H1 (cell line): Measurements from ENCODE around the gene JOSD1. TPM values are rescaled to one million over a fixed set of nuclear protein-coding genes. Genes with fewer than 3 reads are reported as not detected.

Source experiments
- CTCF ChIA-PET: fragments of 300-600 bp; sonication (Branson Sonifier 250); formaldehyde crosslinking; loops from one replicate; lab custom pipeline; 2021; ENCODE audit not compliant: partially characterized antibody; lab: Charles Lee
- POLR2A ChIA-PET: fragments of 300-600 bp; sonication (Branson Sonifier 250); formaldehyde crosslinking; loops from one replicate; lab custom pipeline; 2021; ENCODE audit warnings: inconsistent platforms; ENCODE audit not compliant: partially characterized antibody; lab: Charles Lee
- DNase-seq, 2 experiments: peaks; one replicate each; pipeline versions ENCODE4 v3.0.0 to v3.0.0-alpha.2; 2010 to 2022; ENCODE audit warnings: low spot score in 2 of 2, low read depth in 1 of 2, mixed read lengths in 1 of 2
- FAIRE-seq: peaks from 2 replicates; lab custom pipeline; 2011; peaks lifted over from hg19 to GRCh38; lab: Jason Lieb, UNC
- H2AFZ ChIP-seq: 2 replicates; pipeline ENCODE4 v1.8.1; 2012; ENCODE audit warnings: low read length, inconsistent platforms
- H2AK5ac ChIP-seq: 2 replicates; pipeline ENCODE4 v1.6.1; 2013; ENCODE audit warnings: low read depth, low read length
- H2BK120ac ChIP-seq: replicated peaks from 2 replicates; pipeline ENCODE3; 2013; ENCODE audit warnings: low read depth, low read length, inconsistent platforms
- H2BK12ac ChIP-seq: 2 replicates; pipeline ENCODE4 v1.6.1; 2013; ENCODE audit warnings: low read depth, low read length
- H2BK15ac ChIP-seq: 2 replicates; pipeline ENCODE4 v1.6.1; 2013; ENCODE audit warnings: low read length
- H2BK20ac ChIP-seq: 2 replicates; pipeline ENCODE4 v1.6.1; 2013; ENCODE audit warnings: low read length
- H2BK5ac ChIP-seq: 2 replicates; pipeline ENCODE4 v1.6.1; 2013; ENCODE audit warnings: low read depth, low read length
- H3K14ac ChIP-seq: 2 replicates; pipeline ENCODE4 v1.6.1; 2013; ENCODE audit warnings: inconsistent platforms; ENCODE audit not compliant: insufficient read length
- H3K18ac ChIP-seq: 2 replicates; pipeline ENCODE4 v1.6.1; 2013; ENCODE audit warnings: low read length; ENCODE audit errors: extremely low read depth
- H3K23ac ChIP-seq: 2 replicates; pipeline ENCODE4 v1.6.1; 2013; ENCODE audit warnings: inconsistent platforms; ENCODE audit not compliant: insufficient read length
- H3K23me2 ChIP-seq: 2 replicates; pipeline ENCODE4 v1.6.1; 2013; ENCODE audit warnings: low read depth, low read length
- H3K27ac ChIP-seq: 2 replicates; pipeline ENCODE4 v1.6.1; 2011; ENCODE audit warnings: low read depth, low read length, inconsistent platforms
- H3K27me3 ChIP-seq, 4 experiments: replicated peaks in 1 of 4; 1 replicate in 1 of 4; 2 replicates in 3 of 4; pipeline versions ENCODE4 v1.6.1 to v1.8.1; 2011 to 2013; ENCODE audit warnings: low read length in 3 of 4, mild to moderate bottlenecking in 3 of 4, inconsistent platforms in 2 of 4, mixed read lengths in 2 of 4, moderate library complexity in 1 of 4; ENCODE audit not compliant: control insufficient read depth in 3 of 4, insufficient read depth in 3 of 4; ENCODE audit errors: extremely low read depth in 1 of 4
- H3K36me3 ChIP-seq, 4 experiments: 2 replicates each; pipeline versions ENCODE4 v1.6.1 to v1.8.1; 2011 to 2013; ENCODE audit warnings: mild to moderate bottlenecking in 4 of 4, low read length in 3 of 4, moderate library complexity in 2 of 4, control low read depth in 1 of 4, inconsistent platforms in 1 of 4; ENCODE audit not compliant: insufficient read depth in 4 of 4, control insufficient read depth in 2 of 4
- H3K4ac ChIP-seq: replicated peaks from 2 replicates; pipeline ENCODE3; 2013; ENCODE audit warnings: low read length, low read depth, mixed read lengths, inconsistent platforms; ENCODE audit not compliant: insufficient read length
- H3K4me1 ChIP-seq, 4 experiments: replicated peaks in 1 of 4; 1 replicate in 1 of 4; 2 replicates in 3 of 4; pipeline versions ENCODE4 v1.6.1 to v1.8.1; 2011 to 2013; ENCODE audit warnings: low read length in 3 of 4, inconsistent platforms in 2 of 4, mixed read lengths in 1 of 4; ENCODE audit not compliant: insufficient read depth in 4 of 4, control insufficient read depth in 3 of 4
- H3K4me2 ChIP-seq, 2 experiments: 2 replicates each; pipeline versions ENCODE4 v1.6.1 to v1.8.1; 2011 to 2013; ENCODE audit warnings: low read depth in 2 of 2, low read length in 2 of 2, control low read depth in 1 of 2, inconsistent platforms in 1 of 2, mild to moderate bottlenecking in 1 of 2; ENCODE audit not compliant: insufficient read depth in 1 of 2
- H3K4me3 ChIP-seq, 4 experiments: fragments of 200-600, 300-600 bp in 1 of 4; sonication (generic), shearing (Covaris generic), sonication (Bioruptor Twin) in 1 of 4; 2 replicates each; pipeline versions ENCODE4 v1.5.1 to v1.8.1; 2011 to 2016; ENCODE audit warnings: low read length in 4 of 4, low read depth in 3 of 4, control low read depth in 2 of 4, inconsistent platforms in 2 of 4, mild to moderate bottlenecking in 2 of 4, mixed read lengths in 1 of 4, moderate library complexity in 1 of 4; ENCODE audit not compliant: insufficient read depth in 2 of 4; ENCODE audit errors: extremely low read depth in 1 of 4
- H3K56ac ChIP-seq: replicated peaks from 2 replicates; pipeline ENCODE3; 2013; ENCODE audit warnings: low read depth, mild to moderate bottlenecking, mixed read lengths, low read length, inconsistent platforms; ENCODE audit not compliant: insufficient read length
- H3K79me1 ChIP-seq: 2 replicates; pipeline ENCODE4 v1.6.1; 2013; ENCODE audit warnings: low read depth, low read length, control low read depth
- H3K79me2 ChIP-seq, 2 experiments: 2 replicates each; pipeline versions ENCODE4 v1.6.1 to v1.8.1; 2012 to 2013; ENCODE audit warnings: low read length in 2 of 2, mild to moderate bottlenecking in 2 of 2, inconsistent platforms in 1 of 2; ENCODE audit not compliant: insufficient read depth in 2 of 2, control insufficient read depth in 1 of 2
- H3K9ac ChIP-seq, 4 experiments: replicated peaks in 1 of 4; 1 replicate in 1 of 4; 2 replicates in 3 of 4; pipeline versions ENCODE4 v1.6.1 to v1.8.1; 2011 to 2013; ENCODE audit warnings: low read depth in 3 of 4, low read length in 3 of 4, control low read depth in 2 of 4, mild to moderate bottlenecking in 2 of 4, moderate library complexity in 2 of 4, inconsistent platforms in 1 of 4; ENCODE audit errors: extremely low read depth in 1 of 4
- H3K9me3 ChIP-seq, 2 experiments: 2 replicates each; pipeline versions ENCODE4 v1.6.1 to v1.8.1; 2012 to 2013; ENCODE audit warnings: mild to moderate bottlenecking in 2 of 2, moderate library complexity in 2 of 2, control low read depth in 1 of 2, inconsistent platforms in 1 of 2, low read depth in 1 of 2, low read length in 1 of 2, mixed read lengths in 1 of 2; ENCODE audit not compliant: insufficient read depth in 2 of 2
- H4K20me1 ChIP-seq, 2 experiments: replicated peaks in 1 of 2; 2 replicates each; pipeline versions ENCODE3 to v1.8.1; 2011 to 2013; ENCODE audit warnings: inconsistent platforms in 2 of 2, low read length in 2 of 2, mild to moderate bottlenecking in 1 of 2; ENCODE audit not compliant: insufficient read depth in 2 of 2, control insufficient read depth in 1 of 2
- H4K5ac ChIP-seq: 2 replicates; pipeline ENCODE4 v1.6.1; 2013; ENCODE audit warnings: low read length, low read depth, mixed read lengths, inconsistent platforms; ENCODE audit not compliant: insufficient read length
- H4K8ac ChIP-seq: 2 replicates; pipeline ENCODE4 v1.8.0; 2013; ENCODE audit warnings: mild to moderate bottlenecking, moderate library complexity, low read length, inconsistent platforms; ENCODE audit not compliant: insufficient read depth; ENCODE audit errors: extremely low read depth
- H4K91ac ChIP-seq: replicated peaks from 2 replicates; pipeline ENCODE3; 2013; ENCODE audit warnings: low read length, mixed read lengths, inconsistent platforms; ENCODE audit not compliant: insufficient read length
- CHD1 ChIP-seq: IDR thresholded peaks from 2 replicates; pipeline ENCODE4 v1.6.1; 2012; ENCODE audit warnings: low read depth, low read length, improper control_type of control experiment
- HDAC6 ChIP-seq: IDR thresholded peaks from one replicate; pipeline ENCODE4 v1.7.1; 2012; ENCODE audit warnings: low read depth, mild to moderate bottlenecking, inconsistent platforms, low read length, moderate library complexity
- NANOG ChIP-seq: IDR thresholded peaks from 2 replicates; pipeline ENCODE4 v1.6.1; 2011; ENCODE audit warnings: low read length, low read depth, mild to moderate bottlenecking, inconsistent platforms; ENCODE audit not compliant: insufficient read depth, poor library complexity, severe bottlenecking
- TAF7 ChIP-seq: optimal IDR thresholded peaks from 2 replicates; pipeline ENCODE3; 2011; ENCODE audit warnings: low read depth, mild to moderate bottlenecking, inconsistent platforms, low read length, moderate library complexity, borderline replicate concordance
- TBP ChIP-seq: IDR thresholded peaks from 2 replicates; pipeline ENCODE4 v1.6.1; 2011; ENCODE audit warnings: low read depth, low read length, improper control_type of control experiment
- WGBS, 2 experiments: shearing (Covaris generic) in 1 of 2; methylation state at CpG; one replicate each; pipeline versions ENCODE4 v1.1.6 to v1.1.7; 2013 to 2015; ENCODE audit warnings: low lambda C conversion rate in 2 of 2, mixed read lengths in 2 of 2, inconsistent platforms in 1 of 2, low coverage in 1 of 2, missing lambda C conversion rate in 1 of 2; ENCODE audit not compliant: insufficient replicate concordance in 2 of 2, insufficient coverage in 1 of 2, insufficient read length in 1 of 2; ENCODE audit errors: extremely low coverage in 1 of 2, missing lambda C conversion rate in 1 of 2; 5-methylcytosine and 5-hydroxymethylcytosine counted together
- polyA plus RNA-seq, 7 experiments: library from polyadenylated mRNA; depleted of rRNA in 3 of 7; stranded (reverse) in 5 of 7; unstranded in 2 of 7; fragments of >200 nt in 5 of 7; fragments of 200-250 nt in 2 of 7; gene quantifications; 1 replicate in 5 of 7; 2 replicates in 1 of 7; 4 replicates in 1 of 7; pipeline versions ENCODE4 v1.2.1 to v1.2.3, GENCODE V29; 2011 to 2013; ENCODE audit warnings: missing spikeins in 2 of 7, mixed read lengths in 2 of 7
- total RNA-seq: library from RNA; stranded (reverse); fragmentation: NEBNext Ultra II Directional; extraction: Animal tissue kit (Norgen Biotek cat#: 25700); gene quantifications from 2 replicates; pipeline ENCODE4 v1.2.1, GENCODE V29; 2021

JOSD1 gene
- total and polyA plus RNA-seq, 2 of the 8 experiments (the other 6 are each of a cell fraction or from before 2014, with no cell fraction given): 18.4 to 20.2 TPM

- Histone ChIP-seq H3K4me3 (no peak overlapping the region), H4K20me1 (peaks cover 23 to 31% of the 10 kb centered on the region in 2 experiments), H2BK12ac (no peak overlapping the region), H3K79me1 (peaks cover 18% of the 10 kb centered on the region), H4K5ac (no peak overlapping the region), H3K23ac (no peak overlapping the region), H3K18ac (no peak overlapping the region), H2BK15ac (no peak overlapping the region), H2BK5ac (no peak overlapping the region), H3K9me3 (no peaks in the 10 kb centered on the region), H3K23me2 (peaks cover 3% of the 10 kb centered on the region; the same call in 1 of the 2 replicates), H2AK5ac (no peak overlapping the region), H3K14ac (no peak overlapping the region), H2AFZ (no peak overlapping the region), H3K79me2 (peaks cover 29 to 92% of the 10 kb centered on the region in 2 experiments), H3K4me2 (no peak overlapping the region), H2BK20ac (no peak overlapping the region), H3K9ac (no peak overlapping the region), H3K4me1 (peaks cover 8 to 15% (median 12%) of the 10 kb centered on the region in 4 experiments), H3K56ac (no peak overlapping the region), H3K27me3 (no peaks in the 10 kb centered on the region), H4K91ac (no peak overlapping the region), H3K4ac (no peak overlapping the region), H3K27ac (no peak overlapping the region), H4K8ac (no peak overlapping the region), H2BK120ac (no peak overlapping the region), H3K36me3 (peaks cover 0 to 21% (median 6%) of the 10 kb centered on the region in 4 experiments; a peak in 6 of 8 replicates)
- WGBS, 2 experiments: 93% methylated on average over 3 of the region's 3 CpGs; no CpG with 5 or more reads in 1 of the 2 experiments
- ChIA-PET CTCF (interaction anchor here (1.3 kb wide), 1 partner anchor 8 kb away, joined by 5 read pairs; no protein-coding TSS in a partner anchor), POLR2A (interaction anchor here (1.6 kb wide), 1 partner anchor 28 kb away, joined by 4 read pairs; the partner anchor contains the start of gene TOMM22)
- FAIRE-seq (no peak), DNase-seq (no peak)
- TF ChIP-seq CHD1: no peak
- no peak for TF ChIP-seq NANOG
- TF ChIP-seq TBP: no peak
- TF ChIP-seq HDAC6: no peak
- TF ChIP-seq TAF7: no peak
Measured at GRCh38 chr22:38710351-38710750, 9.6 kb upstream of the JOSD1 start.
